ENCODE measurements around the gene DCAF8. TPM values are rescaled to one million over a fixed set of nuclear protein-coding genes. Genes with fewer than 3 reads are reported as not detected.

DCAF8 gene
- total RNA-seq, 1 experiment from 2014 or later, result 143 TPM

- Mint-ChIP-seq H3K27ac (no peak overlapping the region), H3K27me3 (ENCODE audit: low read depth) (no peaks in the 10 kb centered on the region), H3K4me1 (peaks cover 29% of the 10 kb centered on the region), H3K4me3 (no peak overlapping the region), H3K9me3 (no peaks in the 10 kb centered on the region), H3K36me3 (peaks cover 12% of the 10 kb centered on the region)
- DNase-seq (ENCODE audit: low spot score), result no peak
- TF ChIP-seq E2F1 (CRISPR knock-in tag; IDR thresholded peaks at IDR 0.05), result no peak
- TF ChIP-seq CREM (CRISPR knock-in tag; IDR thresholded peaks at IDR 0.05), result no peak
- no peak for TF ChIP-seq FOXP1 (CRISPR knock-in tag; IDR thresholded peaks at IDR 0.05; ENCODE audit: borderline replicate concordance)
- TF ChIP-seq MLX (CRISPR knock-in tag; IDR thresholded peaks at IDR 0.05), result no peak
- no peak for TF ChIP-seq NFE2L1 (CRISPR knock-in tag; IDR thresholded peaks at IDR 0.05)
- no peak for TF ChIP-seq TP53 (CRISPR knock-in tag; IDR thresholded peaks at IDR 0.05)
- TF ChIP-seq MAX (CRISPR knock-in tag; IDR thresholded peaks at IDR 0.05), result no peak
- TF ChIP-seq NFATC4 (CRISPR knock-in tag; IDR thresholded peaks at IDR 0.05), result no peak
- no peak for TF ChIP-seq PRRX2 (CRISPR knock-in tag; IDR thresholded peaks at IDR 0.05)
- no peak for TF ChIP-seq GABPB1 (CRISPR knock-in tag; IDR thresholded peaks at IDR 0.05)
- TF ChIP-seq CBFB (CRISPR knock-in tag; IDR thresholded peaks at IDR 0.05; ENCODE audit: low read depth), result no peak
- no peak for TF ChIP-seq ATF1 (CRISPR knock-in tag; IDR thresholded peaks at IDR 0.05)
- TF ChIP-seq PREB (CRISPR knock-in tag; IDR thresholded peaks at IDR 0.05; ENCODE audit: borderline replicate concordance), result no peak
- no peak for ATAC-seq
- ChIA-PET CTCF (no interaction called here), POLR2A (no interaction called here)
Measured at GRCh38 chr1:160255781-160256300, 6.5 kb downstream of the DCAF8 start.

- Mint-ChIP-seq H3K36me3 (peaks cover 6% of the 10 kb centered on the region), H3K9me3 (no peaks in the 10 kb centered on the region), H3K4me1 (peaks cover 6% of the 10 kb centered on the region), H3K27ac (peak overlapping the region; percentile 91), H3K4me3 (no peak overlapping the region), H3K27me3 (ENCODE audit: low read depth) (no peaks in the 10 kb centered on the region)
- ChIA-PET CTCF (interaction anchor here (0.6 to 3.1 kb wide), 74 partner anchors 11 to 295 kb away, joined by 3 to 109 read pairs (median 6); partner anchors contain the start of genes ATP1A2, CASQ1, COPA and DCAF8), POLR2A (interaction anchor here (0.8 to 1.5 kb wide), 7 partner anchors 9 to 154 kb away, joined by 3 to 6 read pairs (median 3); partner anchors contain the start of genes DCAF8 and IGSF8)
- DNase-seq (ENCODE audit: low spot score) (peak; percentile 63), ATAC-seq (peak; percentile 99)
- TF ChIP-seq CTCF (IDR thresholded peaks at IDR 0.05) (peak; percentile 37; the same call in 1 of the 2 replicates), SMAD4 (CRISPR knock-in tag; IDR thresholded peaks at IDR 0.05) (no peak)
Measured at GRCh38 chr1:160251687-160252526, 10.4 kb downstream of the DCAF8 start.

GRCh38 chr1:160251011-160251410 lies 11.3 kb downstream of the DCAF8 start:
- peaks cover 6% of the 10 kb centered on the region for H3K36me3 Mint-ChIP-seq
- POLR2A ChIA-PET, result interaction anchor here (1.3 kb wide), 1 partner anchor 10 kb away, joined by 3 read pairs; no protein-coding TSS in a partner anchor
- no peaks in the 10 kb centered on the region for H3K9me3 Mint-ChIP-seq
- H3K4me1 Mint-ChIP-seq, result peaks cover 6% of the 10 kb centered on the region
- ATAC-seq (no peak), DNase-seq (ENCODE audit: low spot score) (no peak)
- TF ChIP-seq ARID4B (CRISPR knock-in tag; IDR thresholded peaks at IDR 0.05; ENCODE audit: borderline replicate concordance), result no peak
- no peak overlapping the region for H3K4me3 Mint-ChIP-seq
- H3K27ac Mint-ChIP-seq, result peak overlapping the region; percentile 60; the same call in 1 of the 2 replicates
- CTCF ChIA-PET, result interaction anchor here (1.8 to 3.1 kb wide), 10 partner anchors 13 to 205 kb away, joined by 5 to 109 read pairs (median 40); partner anchors contain the start of genes CASQ1, DCAF8 and PEX19
- H3K27me3 Mint-ChIP-seq (ENCODE audit: low read depth), result no peaks in the 10 kb centered on the region

Data from WTC11 (cell line).